22Rv1 (cell line): ENCODE data around the gene MAGI2.

Source experiments
- H3K27ac ChIP-seq: fragments of 450-650 bp; 2 replicates; pipeline ENCODE4 v1.5.1; 2017
- ZFX ChIP-seq: fragments of 450-650 bp; IDR thresholded peaks from 2 replicates; pipeline ENCODE4 v1.6.1; 2017; ENCODE audit warnings: antibody characterized with exemption, borderline replicate concordance
- TF ChIP-seq, protein P1 (sequence below): fragments of 450-650 bp; IDR thresholded peaks from 2 replicates; pipeline ENCODE4 v1.5.1; 2017; ENCODE audit warnings: mild to moderate bottlenecking

Gene MAGI2

DNA sequence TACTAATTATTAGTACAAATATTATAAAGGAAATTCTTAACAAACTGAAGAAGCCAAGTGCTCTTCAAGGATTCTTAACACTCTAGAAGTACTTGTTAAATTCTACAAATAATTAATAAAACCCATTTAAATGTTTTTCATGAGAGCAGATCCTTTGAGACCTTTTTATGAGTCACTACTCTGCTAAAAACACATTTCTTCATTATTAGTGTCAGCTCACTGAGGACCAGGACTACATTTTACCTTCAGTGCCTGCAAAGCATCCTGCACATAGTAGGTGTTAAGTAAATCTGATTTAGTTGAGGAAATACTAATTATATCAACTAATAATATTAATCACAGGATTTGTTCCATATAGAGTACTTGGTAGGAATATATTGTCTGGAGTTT lies 1381.3 kb downstream of the MAGI2 start:
- H3K27ac ChIP-seq = no peak overlapping the region
- TF ChIP-seq ZFX = no peak
- TF ChIP-seq, protein P1, sequence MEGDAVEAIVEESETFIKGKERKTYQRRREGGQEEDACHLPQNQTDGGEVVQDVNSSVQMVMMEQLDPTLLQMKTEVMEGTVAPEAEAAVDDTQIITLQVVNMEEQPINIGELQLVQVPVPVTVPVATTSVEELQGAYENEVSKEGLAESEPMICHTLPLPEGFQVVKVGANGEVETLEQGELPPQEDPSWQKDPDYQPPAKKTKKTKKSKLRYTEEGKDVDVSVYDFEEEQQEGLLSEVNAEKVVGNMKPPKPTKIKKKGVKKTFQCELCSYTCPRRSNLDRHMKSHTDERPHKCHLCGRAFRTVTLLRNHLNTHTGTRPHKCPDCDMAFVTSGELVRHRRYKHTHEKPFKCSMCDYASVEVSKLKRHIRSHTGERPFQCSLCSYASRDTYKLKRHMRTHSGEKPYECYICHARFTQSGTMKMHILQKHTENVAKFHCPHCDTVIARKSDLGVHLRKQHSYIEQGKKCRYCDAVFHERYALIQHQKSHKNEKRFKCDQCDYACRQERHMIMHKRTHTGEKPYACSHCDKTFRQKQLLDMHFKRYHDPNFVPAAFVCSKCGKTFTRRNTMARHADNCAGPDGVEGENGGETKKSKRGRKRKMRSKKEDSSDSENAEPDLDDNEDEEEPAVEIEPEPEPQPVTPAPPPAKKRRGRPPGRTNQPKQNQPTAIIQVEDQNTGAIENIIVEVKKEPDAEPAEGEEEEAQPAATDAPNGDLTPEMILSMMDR = no peak

DNA sequence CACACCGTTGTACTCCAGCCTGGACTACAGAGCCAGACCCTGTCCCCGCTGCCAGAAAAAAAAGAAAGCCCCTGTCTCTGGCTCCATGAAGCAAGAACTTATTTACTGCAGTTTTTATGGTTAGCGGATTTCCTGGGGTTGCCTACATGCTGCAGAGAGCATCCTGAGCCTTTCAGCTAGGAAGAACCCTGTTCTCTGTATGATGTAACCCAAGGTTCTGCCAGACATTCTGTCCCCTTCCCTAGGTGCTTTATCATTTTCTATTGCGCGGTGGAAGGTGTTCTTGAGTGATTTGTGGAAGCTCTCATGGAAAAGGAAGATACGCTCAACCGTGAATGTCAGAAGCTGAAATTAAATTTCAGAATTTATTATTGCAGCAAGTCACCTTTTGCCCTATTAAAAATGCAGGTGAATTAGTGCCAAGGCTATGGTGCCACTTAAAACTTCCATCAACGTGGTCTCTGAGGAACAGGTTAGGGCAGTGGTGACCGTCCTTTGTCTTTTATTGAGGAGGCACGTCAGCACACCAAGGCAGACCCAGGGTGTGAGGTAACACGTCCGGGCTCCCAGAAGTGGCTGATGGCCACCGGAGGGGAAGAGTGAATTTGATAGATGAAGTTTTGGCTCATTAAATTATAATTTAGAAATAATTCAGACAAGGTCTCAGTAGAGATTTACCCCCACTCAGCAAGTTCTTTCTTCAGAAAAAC lies 1381.8 kb downstream of the MAGI2 start:
- H3K27ac ChIP-seq = no peak overlapping the region
- TF ChIP-seq, protein P1 = no peak
- no peak for TF ChIP-seq ZFX

DNA sequence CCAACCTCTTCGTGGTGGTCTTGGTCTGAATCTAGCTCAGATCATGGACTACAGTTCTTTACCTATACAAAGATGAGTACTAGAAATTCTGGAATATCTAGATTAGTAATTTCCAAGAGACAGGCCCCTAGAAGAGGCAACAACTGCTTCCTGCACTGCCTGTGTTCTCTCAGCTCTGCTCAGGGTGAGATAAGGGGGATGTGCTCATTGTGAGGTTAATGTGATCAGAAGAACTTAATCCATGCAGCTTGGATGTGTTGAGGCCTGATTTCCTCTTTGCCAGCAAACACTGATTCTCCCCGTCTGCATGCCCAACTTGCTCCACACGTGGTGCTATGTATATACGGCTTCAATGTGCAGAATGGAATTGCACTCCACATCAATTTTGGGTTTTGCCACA lies 1386.9 kb downstream of the MAGI2 start:
- no peak overlapping the region for H3K27ac ChIP-seq
- TF ChIP-seq ZFX = no peak
- TF ChIP-seq, protein P1 = no peak

DNA sequence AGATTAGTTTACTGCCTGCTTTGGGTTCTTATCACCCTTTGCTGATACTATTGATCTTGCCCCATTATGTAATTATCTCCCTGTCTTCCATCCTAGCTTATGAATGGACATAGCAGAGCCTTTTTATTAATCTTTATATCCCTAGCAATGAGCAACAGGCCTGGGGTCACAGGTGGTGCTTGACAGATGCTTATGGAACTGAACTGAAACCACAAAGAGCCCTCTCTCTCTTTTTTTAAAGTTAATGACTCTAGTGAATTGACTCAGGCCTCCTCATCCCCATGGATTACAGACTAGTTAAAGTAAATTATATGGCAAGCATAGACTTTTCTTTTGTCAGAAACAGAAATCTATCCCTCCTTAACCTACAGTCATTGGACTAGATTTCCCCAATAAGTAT lies 1389.7 kb downstream of the MAGI2 start:
- H3K27ac ChIP-seq = no peak overlapping the region
- TF ChIP-seq, protein P1 = no peak
- no peak for TF ChIP-seq ZFX

DNA sequence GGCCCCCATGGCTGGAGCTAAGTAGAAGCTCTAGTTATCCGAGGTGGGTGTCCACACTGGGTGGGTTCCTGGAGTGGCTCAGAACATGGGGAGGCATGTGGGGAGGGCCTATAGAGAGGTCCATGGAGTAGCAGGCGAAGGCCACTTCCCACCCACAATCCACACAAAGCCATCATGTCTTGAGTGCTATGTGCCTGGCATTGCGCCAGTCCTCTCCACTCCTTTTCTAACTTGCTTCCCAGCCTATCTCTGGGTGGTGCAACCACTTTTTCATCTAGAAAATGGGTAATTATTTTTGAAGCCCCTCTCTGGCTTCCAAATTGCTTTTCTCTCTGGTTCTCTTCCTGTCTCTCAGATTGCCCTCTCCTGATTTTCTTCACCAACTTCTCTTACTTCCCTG lies 1391.3 kb downstream of the MAGI2 start:
- TF ChIP-seq ZFX = no peak
- TF ChIP-seq, protein P1 = no peak
- no peak overlapping the region for H3K27ac ChIP-seq

DNA sequence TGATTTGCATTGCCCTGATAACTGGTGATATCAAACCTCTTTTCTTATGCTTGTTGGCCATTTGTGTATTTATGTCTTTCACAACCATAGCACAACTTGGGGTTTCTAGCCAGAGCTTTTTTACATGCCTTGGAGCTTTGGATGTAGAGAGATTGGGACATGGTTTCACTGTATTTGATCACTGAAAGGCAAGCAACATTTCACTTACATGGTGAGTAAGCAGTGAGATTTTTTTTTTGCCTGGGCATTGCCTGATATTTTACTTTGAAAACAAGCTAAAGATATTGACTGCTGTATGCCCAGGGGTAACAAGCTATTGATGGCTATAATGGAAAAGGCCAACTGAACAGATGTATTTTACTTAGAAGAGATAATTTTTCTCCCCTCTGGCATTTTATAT lies 1395.9 kb downstream of the MAGI2 start:
- TF ChIP-seq, protein P1 = no peak
- TF ChIP-seq ZFX = no peak
- H3K27ac ChIP-seq = no peak overlapping the region

DNA sequence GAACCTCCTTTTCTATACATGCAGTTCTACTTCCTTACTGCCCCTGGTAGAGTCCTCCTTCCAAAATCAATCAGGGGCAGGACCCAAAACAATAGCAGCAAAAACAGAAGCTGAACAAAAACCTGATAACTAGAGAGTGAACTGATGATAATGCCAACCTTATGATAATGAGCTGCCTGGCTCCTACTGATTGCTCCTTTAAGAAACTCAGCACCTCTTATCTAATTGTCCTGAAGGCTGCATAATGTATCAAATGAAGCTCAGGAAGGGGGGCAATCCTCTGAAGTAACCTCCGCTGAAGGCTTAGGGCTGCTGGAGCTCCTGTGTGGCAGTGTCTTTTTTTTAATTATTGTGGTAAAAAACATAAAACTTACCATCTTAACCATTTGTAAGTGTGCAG lies 1397.9 kb downstream of the MAGI2 start:
- H3K27ac ChIP-seq = no peak overlapping the region
- TF ChIP-seq, protein P1 = no peak
- TF ChIP-seq ZFX = no peak
